22Rv1 (cell line): Measurements from ENCODE around the gene EPYC.

Experiments used
- ZFX ChIP-seq: fragments of 450-650 bp; IDR thresholded peaks from 2 replicates; pipeline ENCODE4 v1.6.1; 2017; ENCODE audit warnings: antibody characterized with exemption, borderline replicate concordance
- TF ChIP-seq, protein P1 (sequence below): fragments of 450-650 bp; IDR thresholded peaks from 2 replicates; pipeline ENCODE4 v1.5.1; 2017; ENCODE audit warnings: mild to moderate bottlenecking

DNA sequence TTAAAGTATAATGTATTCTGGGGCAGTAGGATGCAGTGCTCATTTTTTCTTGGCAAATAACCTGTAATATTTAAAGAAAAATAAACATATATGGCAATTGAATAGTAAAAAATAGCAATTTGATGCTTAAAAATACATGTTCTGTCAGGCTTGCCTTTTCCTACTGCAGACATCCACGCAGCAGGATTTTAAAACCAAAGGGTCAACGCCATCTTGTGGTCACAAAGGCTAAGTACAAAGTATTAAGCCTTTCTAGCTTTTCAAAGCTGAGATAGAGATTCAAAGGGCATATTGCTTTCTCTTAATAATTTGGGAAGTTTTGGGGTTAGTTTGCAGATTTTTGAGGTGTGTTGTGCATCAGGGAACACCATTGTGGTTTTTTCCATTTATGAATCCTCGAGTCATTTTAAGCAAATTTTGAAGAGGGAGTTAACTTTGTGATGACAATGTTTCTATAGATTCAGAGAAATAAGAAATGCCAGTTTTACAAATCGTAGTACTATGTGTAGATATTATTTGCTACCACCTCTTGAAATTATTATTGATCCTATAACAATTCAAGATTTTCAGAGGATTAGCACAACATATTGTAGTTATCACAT lies 45.1 kb downstream of the EPYC start:
- TF ChIP-seq, protein P1, sequence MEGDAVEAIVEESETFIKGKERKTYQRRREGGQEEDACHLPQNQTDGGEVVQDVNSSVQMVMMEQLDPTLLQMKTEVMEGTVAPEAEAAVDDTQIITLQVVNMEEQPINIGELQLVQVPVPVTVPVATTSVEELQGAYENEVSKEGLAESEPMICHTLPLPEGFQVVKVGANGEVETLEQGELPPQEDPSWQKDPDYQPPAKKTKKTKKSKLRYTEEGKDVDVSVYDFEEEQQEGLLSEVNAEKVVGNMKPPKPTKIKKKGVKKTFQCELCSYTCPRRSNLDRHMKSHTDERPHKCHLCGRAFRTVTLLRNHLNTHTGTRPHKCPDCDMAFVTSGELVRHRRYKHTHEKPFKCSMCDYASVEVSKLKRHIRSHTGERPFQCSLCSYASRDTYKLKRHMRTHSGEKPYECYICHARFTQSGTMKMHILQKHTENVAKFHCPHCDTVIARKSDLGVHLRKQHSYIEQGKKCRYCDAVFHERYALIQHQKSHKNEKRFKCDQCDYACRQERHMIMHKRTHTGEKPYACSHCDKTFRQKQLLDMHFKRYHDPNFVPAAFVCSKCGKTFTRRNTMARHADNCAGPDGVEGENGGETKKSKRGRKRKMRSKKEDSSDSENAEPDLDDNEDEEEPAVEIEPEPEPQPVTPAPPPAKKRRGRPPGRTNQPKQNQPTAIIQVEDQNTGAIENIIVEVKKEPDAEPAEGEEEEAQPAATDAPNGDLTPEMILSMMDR, result peak; percentile 95
- no peak for TF ChIP-seq ZFX
